Hair follicle dermal papilla cell (primary cell): ENCODE measurements around the gene HMG20B. TPM values are rescaled to one million over a fixed set of nuclear protein-coding genes. Genes with fewer than 3 reads are reported as not detected.

Experiments
- small RNA-seq: library from RNA; depleted of rRNA; stranded (forward); fragments of <200 nt; gene quantifications from one replicate; pipeline ENCODE3, GENCODE V24; 2012
- total RNA-seq: library from RNA; depleted of rRNA; stranded (reverse); fragments of >200 nt; gene quantifications from 2 replicates; pipeline ENCODE4 v1.2.3, GENCODE V29; 2012

Gene HMG20B
- total RNA-seq: 77.6 and 97.1 TPM in 2 replicates

GRCh38 chr19:3572855-3573161 lies at the start of gene HMG20B:
TSS of gene HMG20B (plus strand) at chr19:3572944. CDS start at chr19:3573310, 366 bp downstream.

GRCh38 chr19:3538965-3539755 lies 33.6 kb upstream of the HMG20B start, which contains the start of gene TEKTIP1:
TSS of gene TEKTIP1 (plus strand) at chr19:3539174. CDS start at chr19:3539178, 4 bp downstream.

GRCh38 chr19:3557461-3558248 lies 15.1 kb upstream of the HMG20B start, which contains the start of gene MFSD12:
TSS of gene MFSD12 (minus strand) at chr19:3557586. CDS start at chr19:3557403, 183 bp downstream.

GRCh38 chr19:3585301-3586126 lies 12.8 kb downstream of the HMG20B start, which contains the start of gene GIPC3:
TSS of gene GIPC3 (plus strand) at chr19:3585478. CDS start at chr19:3585598, 120 bp downstream.

GRCh38 chr19:3606690-3607289 lies 34.0 kb downstream of the HMG20B start, which contains the start of gene TBXA2R:
TSS of gene TBXA2R (minus strand) at chr19:3606875. CDS start at chr19:3600634, 6,241 bp downstream.

GRCh38 chr19:3626473-3627350 lies 54.0 kb downstream of the HMG20B start, which contains the start of gene CACTIN:
TSS of gene CACTIN (minus strand) at chr19:3626790. CDS start at chr19:3626762, 28 bp downstream.

Small RNA genes lying within 50 kb of the gene (small RNA-seq; reads per million reads assigned to genes)
- not detected for gene AC005786.1

Other genes with a start within 250 kb of the HMG20B start
- gene NFIC, start 206.4 kb upstream of the HMG20B start, total RNA-seq: 93.6 and 102 TPM in 2 replicates
- gene SMIM24, start 92.4 kb upstream of the HMG20B start, total RNA-seq: not detected in 2 replicates
- gene SMIM44, start 89.5 kb upstream of the HMG20B start, total RNA-seq: not detected in 2 replicates
- 9.7 and 10.1 TPM in 2 replicates for gene DOHH, start 72.3 kb upstream of the HMG20B start, total RNA-seq
- 44.0 and 56.1 TPM in 2 replicates for gene FZR1, start 66.6 kb upstream of the HMG20B start, total RNA-seq
- gene TEKTIP1, start 33.8 kb upstream of the HMG20B start, total RNA-seq: not detected in 2 replicates
- 103 TPM in 2 replicates for gene MFSD12, start 15.4 kb upstream of the HMG20B start, total RNA-seq
- gene GIPC3, start 12.5 kb downstream of the HMG20B start, total RNA-seq: 0.16 and 0.24 TPM in 2 replicates
- 5.8 and 6.0 TPM in 2 replicates for gene TBXA2R, start 33.9 kb downstream of the HMG20B start, total RNA-seq
- gene CACTIN, start 53.8 kb downstream of the HMG20B start, total RNA-seq: 28.4 and 30.0 TPM in 2 replicates
- 42.3 and 43.3 TPM in 2 replicates for gene PIP5K1C, start 127.5 kb downstream of the HMG20B start, total RNA-seq
- not detected in 2 replicates for gene TJP3, start 135.4 kb downstream of the HMG20B start, total RNA-seq
- 22.1 and 22.5 TPM in 2 replicates for gene APBA3, start 188.7 kb downstream of the HMG20B start, total RNA-seq
- 21.1 and 38.6 TPM in 2 replicates for gene MRPL54, start 189.7 kb downstream of the HMG20B start, total RNA-seq
- gene RAX2, start 199.3 kb downstream of the HMG20B start, total RNA-seq: not detected in 2 replicates
- not detected in 2 replicates for gene MATK, start 213.4 kb downstream of the HMG20B start, total RNA-seq